ENCODE data around the gene SH3BGRL2. TPM values are rescaled to one million over a fixed set of nuclear protein-coding genes. Genes with fewer than 3 reads are reported as not detected.
A peak's percentile ranks its signal among the peaks of the same experiment; 100 is the strongest.

The SH3BGRL2 gene
- total RNA-seq, 2 donors from 2014 or later: 24.1 to 29.1 TPM

- H3K27me3 ChIP-seq (replicated peaks; ENCODE audit: insufficient read depth): no peaks in the 10 kb centered on the region
- no peak overlapping the region for H3K27ac ChIP-seq
- no peak for TF ChIP-seq CTCF (IDR thresholded peaks at IDR 0.05)
- peaks cover 5 to 9% of the 10 kb centered on the region in 2 donors for H3K4me1 ChIP-seq (ENCODE audit: control insufficient read depth in 1 of 2, low read depth in 2 of 2)
- H3K9me3 ChIP-seq: no peaks in the 10 kb centered on the region
- no peaks in the 10 kb centered on the region for H3K36me3 ChIP-seq
- DNase-seq (ENCODE audit: low spot score): no peak
- no peak for ATAC-seq (ENCODE audit: insufficient number of reproducible peaks, low FRiP score, low read depth)
- H3K4me3 ChIP-seq: peak overlapping the region; percentile 83
These were observed 698 bp upstream of the SH3BGRL2 start for GRCh38 chr6:79630380-79630882.

GRCh38 chr6:79631693-79632172 lies 604 bp downstream of the SH3BGRL2 start:
- Histone ChIP-seq H3K27ac (no peak overlapping the region), H3K36me3 (no peaks in the 10 kb centered on the region), H3K27me3 (replicated peaks; ENCODE audit: insufficient read depth) (no peaks in the 10 kb centered on the region), H3K4me1 (ENCODE audit: control insufficient read depth in 1 of 2, low read depth in 2 of 2) (peaks cover 5 to 9% of the 10 kb centered on the region in 2 donors), H3K4me3 (peak overlapping the region; percentile 83), H3K9me3 (no peaks in the 10 kb centered on the region)
- no peak for TF ChIP-seq CTCF (IDR thresholded peaks at IDR 0.05)
- ATAC-seq (ENCODE audit: insufficient number of reproducible peaks, low FRiP score, low read depth) (no peak), DNase-seq (ENCODE audit: low spot score) (no peak)

DNA sequence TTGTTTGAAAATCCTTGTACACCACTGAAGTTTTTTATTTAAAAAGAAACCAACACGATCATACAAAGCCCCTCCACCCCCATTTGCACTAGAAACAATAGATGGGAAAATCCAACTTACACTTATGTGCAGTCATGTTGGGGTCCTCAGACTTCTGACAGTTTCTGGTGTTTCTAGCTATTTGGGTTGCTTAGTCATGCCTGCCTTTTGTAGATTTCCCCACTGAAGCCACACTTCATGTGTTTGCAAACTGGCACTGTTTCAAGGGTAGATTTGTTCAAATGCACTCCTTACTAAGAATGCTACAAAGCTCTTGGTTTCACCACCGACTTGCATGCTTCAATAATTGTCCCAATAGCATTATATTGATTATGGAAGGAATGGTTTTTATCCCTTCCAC lies 1.5 kb downstream of the SH3BGRL2 start:
- no peak overlapping the region for H3K4me3 ChIP-seq

DNA sequence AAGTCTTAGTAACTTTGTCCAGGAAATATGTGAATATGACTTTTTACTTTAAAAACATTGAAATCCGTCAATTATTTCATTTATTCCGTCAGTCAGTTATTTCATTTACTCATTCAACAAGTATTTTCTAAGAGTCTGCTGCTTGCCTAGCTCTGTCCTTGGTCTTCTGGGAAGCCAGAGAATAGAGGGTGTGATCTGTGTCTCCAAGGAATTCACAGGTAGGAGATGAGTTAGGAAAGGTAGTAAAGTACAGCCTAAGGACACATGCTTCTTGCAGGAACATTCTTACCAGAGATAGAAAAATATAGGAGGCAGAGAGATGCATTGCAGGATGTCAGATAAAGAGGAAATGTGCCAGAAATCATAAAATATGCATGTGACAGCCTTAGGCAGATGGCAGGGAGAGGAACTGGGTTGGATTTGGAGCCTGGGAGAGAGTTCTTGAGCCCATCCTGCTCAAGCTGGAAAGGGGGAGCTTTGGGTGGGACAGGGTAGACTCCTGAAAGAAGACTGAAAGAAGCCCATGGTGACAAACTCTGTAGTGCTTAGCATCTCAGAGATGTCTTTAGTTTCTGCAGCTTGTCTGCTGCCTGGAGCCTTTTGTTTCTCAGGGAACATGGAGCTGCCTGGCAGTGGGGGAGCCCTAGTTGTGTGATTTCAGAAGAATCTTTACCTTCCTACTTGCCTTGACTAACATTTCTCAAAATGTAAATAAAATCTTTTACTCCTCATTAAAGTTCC lies 3.5 kb downstream of the SH3BGRL2 start:
- no peak overlapping the region for H3K27ac ChIP-seq
- H3K36me3 ChIP-seq: no peaks in the 10 kb centered on the region
- H3K4me3 ChIP-seq: no peak overlapping the region

More for the DNA sequence above, 1.5 kb downstream of the SH3BGRL2 start:
- no peaks in the 10 kb centered on the region for H3K9me3 ChIP-seq
- H3K36me3 ChIP-seq: no peaks in the 10 kb centered on the region
- DNase-seq (ENCODE audit: low spot score) (no peak), ATAC-seq (ENCODE audit: insufficient number of reproducible peaks, low FRiP score, low read depth) (no peak)
- no peak for TF ChIP-seq CTCF (IDR thresholded peaks at IDR 0.05)
- no peak overlapping the region for H3K27ac ChIP-seq
- no peaks in the 10 kb centered on the region for H3K27me3 ChIP-seq (replicated peaks; ENCODE audit: insufficient read depth)
- peaks cover 5 to 9% of the 10 kb centered on the region in 2 donors for H3K4me1 ChIP-seq (ENCODE audit: control insufficient read depth in 1 of 2, low read depth in 2 of 2)

More for the DNA sequence above, 3.5 kb downstream of the SH3BGRL2 start:
- no peaks in the 10 kb centered on the region for H3K27me3 ChIP-seq (replicated peaks; ENCODE audit: insufficient read depth)
- H3K4me1 ChIP-seq (ENCODE audit: control insufficient read depth in 1 of 2, low read depth in 2 of 2): peaks cover 5 to 9% of the 10 kb centered on the region in 2 donors
- TF ChIP-seq CTCF (IDR thresholded peaks at IDR 0.05): no peak
- ATAC-seq (ENCODE audit: insufficient number of reproducible peaks, low FRiP score, low read depth): no peak
- DNase-seq (ENCODE audit: low spot score): no peak
- no peaks in the 10 kb centered on the region for H3K9me3 ChIP-seq

Measured in thoracic aorta (tissue), 2 donors.